HEK293 (cell line): ENCODE results near the gene INHA.

Source experiments
- CTCF ChIP-seq: fragments of 450-650 bp; formaldehyde crosslinking; IDR thresholded peaks from 2 replicates; pipeline ENCODE4 v1.5.1; 2016; ENCODE audit warnings: missing biosample characterization, missing genetic modification characterization
- REST ChIP-seq: fragments of 450-650 bp; formaldehyde crosslinking; IDR thresholded peaks from 2 replicates; pipeline ENCODE4 v1.5.1; 2016; ENCODE audit warnings: missing biosample characterization, missing genetic modification characterization
- ZBTB20 ChIP-seq: fragments of 450-650 bp; formaldehyde crosslinking; IDR thresholded peaks from 2 replicates; pipeline ENCODE4 v1.5.1; 2016; ENCODE audit warnings: missing biosample characterization, missing genetic modification characterization
- ZBTB8A ChIP-seq: fragments of 450-650 bp; formaldehyde crosslinking; IDR thresholded peaks from 2 replicates; pipeline ENCODE4 v1.5.1; 2016; ENCODE audit warnings: missing biosample characterization, missing genetic modification characterization
- ZNF10 ChIP-seq: fragments of 450-650 bp; formaldehyde crosslinking; IDR thresholded peaks from 2 replicates; pipeline ENCODE4 v1.5.1; 2017; ENCODE audit warnings: missing biosample characterization, missing genetic modification characterization
- ZNF324 ChIP-seq: fragments of 450-650 bp; formaldehyde crosslinking; IDR thresholded peaks from 2 replicates; pipeline ENCODE4 v1.5.1; 2016; ENCODE audit warnings: missing biosample characterization, missing genetic modification characterization
- ZNF398 ChIP-seq: fragments of 450-650 bp; formaldehyde crosslinking; IDR thresholded peaks from 2 replicates; pipeline ENCODE4 v1.5.1; 2017; ENCODE audit warnings: missing biosample characterization, missing genetic modification characterization
- ZNF416 ChIP-seq: fragments of 450-650 bp; formaldehyde crosslinking; IDR thresholded peaks from 2 replicates; pipeline ENCODE4 v1.5.1; 2016; ENCODE audit warnings: missing biosample characterization, missing genetic modification characterization
- ZNF426 ChIP-seq: fragments of 450-650 bp; formaldehyde crosslinking; IDR thresholded peaks from 2 replicates; pipeline ENCODE4 v1.5.1; 2017; ENCODE audit warnings: missing biosample characterization, missing genetic modification characterization, mild to moderate bottlenecking, inconsistent platforms, moderate library complexity
- ZNF529 ChIP-seq: fragments of 450-650 bp; formaldehyde crosslinking; IDR thresholded peaks from 2 replicates; pipeline ENCODE4 v1.5.1; 2017; ENCODE audit warnings: missing genetic modification characterization, missing biosample characterization; ENCODE audit not compliant: insufficient replicate concordance
- TF ChIP-seq, protein P1 (sequence below): fragments of 450-650 bp; formaldehyde crosslinking; IDR thresholded peaks from 2 replicates; pipeline ENCODE4 v1.5.1; 2016; ENCODE audit warnings: missing biosample characterization, missing genetic modification characterization, low read depth

DNA sequence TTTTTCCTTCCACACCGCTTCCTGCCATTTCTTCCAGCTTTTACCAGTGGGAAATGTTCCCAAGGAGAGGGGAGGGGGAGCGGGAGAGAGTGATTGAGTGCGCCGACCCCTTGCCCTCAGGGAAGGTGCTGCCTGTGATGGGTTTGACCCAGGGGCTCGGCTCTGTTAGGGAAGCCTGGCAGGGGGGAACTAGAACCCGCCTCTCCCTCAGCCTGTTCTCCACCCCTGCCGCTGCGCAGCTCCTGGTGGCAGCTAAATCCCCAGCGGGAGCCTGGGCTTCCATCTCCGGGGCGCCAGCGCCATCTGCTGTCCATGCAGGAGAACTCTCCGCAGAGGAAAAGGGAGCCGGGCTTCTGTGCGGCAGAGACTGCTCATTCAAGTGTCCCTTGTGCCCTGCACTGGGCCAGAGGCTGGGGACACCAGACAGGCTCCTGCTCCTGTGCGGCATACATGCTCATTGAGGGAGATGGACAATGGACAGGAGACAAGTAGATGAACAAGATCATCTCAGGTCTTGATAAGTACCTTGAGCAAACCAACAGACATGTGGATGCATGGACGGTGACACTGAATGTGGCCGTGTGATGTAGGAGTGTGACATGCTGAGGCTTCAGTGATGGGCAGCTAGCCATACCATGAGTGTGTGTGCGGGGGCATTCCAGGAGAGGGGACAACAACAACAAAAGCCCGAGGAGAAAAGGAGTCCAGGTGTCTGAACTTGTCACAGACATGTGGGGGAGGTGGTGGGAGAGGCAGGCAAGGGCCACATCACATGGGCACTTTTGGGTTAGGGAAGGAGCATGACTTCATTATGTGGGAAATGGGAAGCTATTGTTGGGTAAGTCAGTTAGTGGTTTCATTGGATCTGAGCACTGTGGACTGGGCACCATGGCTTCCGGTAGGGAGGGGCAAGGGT, 41.8 kb upstream of the INHA start:
- peak; percentile 95 for TF ChIP-seq CTCF
- TF ChIP-seq ZNF416 (tag by site-specific recombination) = no peak
- TF ChIP-seq, protein P1, sequence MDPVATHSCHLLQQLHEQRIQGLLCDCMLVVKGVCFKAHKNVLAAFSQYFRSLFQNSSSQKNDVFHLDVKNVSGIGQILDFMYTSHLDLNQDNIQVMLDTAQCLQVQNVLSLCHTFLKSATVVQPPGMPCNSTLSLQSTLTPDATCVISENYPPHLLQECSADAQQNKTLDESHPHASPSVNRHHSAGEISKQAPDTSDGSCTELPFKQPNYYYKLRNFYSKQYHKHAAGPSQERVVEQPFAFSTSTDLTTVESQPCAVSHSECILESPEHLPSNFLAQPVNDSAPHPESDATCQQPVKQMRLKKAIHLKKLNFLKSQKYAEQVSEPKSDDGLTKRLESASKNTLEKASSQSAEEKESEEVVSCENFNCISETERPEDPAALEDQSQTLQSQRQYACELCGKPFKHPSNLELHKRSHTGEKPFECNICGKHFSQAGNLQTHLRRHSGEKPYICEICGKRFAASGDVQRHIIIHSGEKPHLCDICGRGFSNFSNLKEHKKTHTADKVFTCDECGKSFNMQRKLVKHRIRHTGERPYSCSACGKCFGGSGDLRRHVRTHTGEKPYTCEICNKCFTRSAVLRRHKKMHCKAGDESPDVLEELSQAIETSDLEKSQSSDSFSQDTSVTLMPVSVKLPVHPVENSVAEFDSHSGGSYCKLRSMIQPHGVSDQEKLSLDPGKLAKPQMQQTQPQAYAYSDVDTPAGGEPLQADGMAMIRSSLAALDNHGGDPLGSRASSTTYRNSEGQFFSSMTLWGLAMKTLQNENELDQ = no peak
- no peak for TF ChIP-seq REST (tag by site-specific recombination)
- no peak for TF ChIP-seq ZNF529 (tag by site-specific recombination)
- no peak for TF ChIP-seq ZNF324
- no peak for TF ChIP-seq ZBTB8A
- no peak for TF ChIP-seq ZNF10
- TF ChIP-seq ZNF426 (tag by site-specific recombination) = no peak
- peak; percentile 72 for TF ChIP-seq ZNF398 (tag by site-specific recombination)
- no peak for TF ChIP-seq ZBTB20
